KOPT-K1 (cell line): ENCODE data around the gene WSCD2.

ENCODE experiments used
- H3K27ac ChIP-seq: fragments of 200-600 bp; sonication (generic); 2 replicates; pipeline ENCODE4 v1.5.1; 2016; ENCODE audit warnings: antibody characterized with exemption, mild to moderate bottlenecking, low read depth, low read length; ENCODE audit not compliant: poor library complexity, severe bottlenecking
- H3K36me3 ChIP-seq: fragments of 200-600 bp; sonication (generic); 2 replicates; pipeline ENCODE4 v1.5.1; 2017; ENCODE audit warnings: antibody characterized with exemption, mild to moderate bottlenecking, low read length, moderate library complexity; ENCODE audit not compliant: insufficient read depth
- H3K9me3 ChIP-seq: fragments of 200-600 bp; sonication (generic); 2 replicates; pipeline ENCODE4 v1.5.1; 2017; ENCODE audit warnings: antibody characterized with exemption, low read length, mild to moderate bottlenecking; ENCODE audit not compliant: insufficient read depth, poor library complexity, severe bottlenecking

The WSCD2 gene

GRCh38 chr12:108179305-108179704, 50.2 kb downstream of the WSCD2 start:
- H3K27ac ChIP-seq, result no peak overlapping the region
- H3K36me3 ChIP-seq, result no peaks in the 10 kb centered on the region
- peaks cover 6% of the 10 kb centered on the region for H3K9me3 ChIP-seq

GRCh38 chr12:108180255-108181094, 51.4 kb downstream of the WSCD2 start:
- no peak overlapping the region for H3K27ac ChIP-seq

DNA sequence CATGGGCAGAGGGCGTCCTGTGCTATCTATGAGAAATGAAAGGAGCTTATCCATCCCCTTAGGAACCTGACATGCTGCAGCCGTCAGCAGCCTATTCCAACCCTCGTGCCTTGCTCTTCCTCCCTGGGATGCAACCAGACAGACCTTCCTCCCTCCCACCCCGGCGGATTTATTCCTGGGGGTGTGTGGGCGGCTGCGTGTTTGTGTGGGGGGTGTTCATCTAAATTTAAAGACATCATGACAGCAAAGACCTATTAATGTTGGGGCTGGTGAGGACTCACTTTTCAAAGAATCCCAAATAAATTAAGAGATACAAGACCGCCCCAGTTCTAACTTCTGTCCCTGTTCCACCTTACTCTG, 52.0 kb downstream of the WSCD2 start:
- Histone ChIP-seq H3K9me3 (peaks cover 6% of the 10 kb centered on the region), H3K36me3 (no peaks in the 10 kb centered on the region), H3K27ac (no peak overlapping the region)

More at GRCh38 chr12:108180255-108181094, 51.4 kb downstream of the WSCD2 start:
- no peaks in the 10 kb centered on the region for H3K36me3 ChIP-seq
- peaks cover 6% of the 10 kb centered on the region for H3K9me3 ChIP-seq

- H3K9me3 ChIP-seq, result peaks cover 6% of the 10 kb centered on the region
- H3K27ac ChIP-seq, result no peak overlapping the region
- no peaks in the 10 kb centered on the region for H3K36me3 ChIP-seq
Observed at GRCh38 chr12:108182096-108182495, 53.0 kb downstream of the WSCD2 start.

- no peaks in the 10 kb centered on the region for H3K9me3 ChIP-seq
- H3K36me3 ChIP-seq, result no peaks in the 10 kb centered on the region
- H3K27ac ChIP-seq, result no peak overlapping the region
Observed at GRCh38 chr12:108185002-108185401, 55.9 kb downstream of the WSCD2 start.

DNA sequence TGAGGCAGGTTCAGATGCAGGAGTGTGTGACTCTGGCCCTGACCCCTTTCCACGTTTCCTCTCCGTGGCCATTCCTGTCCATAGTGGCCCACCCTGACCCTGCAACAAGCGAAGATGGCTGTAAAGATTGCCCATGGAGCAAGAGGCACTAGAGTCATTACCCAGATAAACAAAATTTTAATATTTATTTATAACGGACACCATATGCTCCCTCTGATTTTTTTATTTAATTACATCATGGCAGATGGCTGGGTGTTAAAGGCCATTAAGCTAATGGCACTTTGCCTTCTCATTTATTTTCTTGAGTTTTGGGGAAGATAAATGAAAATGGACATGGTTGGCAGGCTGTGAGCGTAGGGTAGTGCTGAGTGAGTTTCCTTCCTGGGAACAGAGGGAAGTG, 58.7 kb downstream of the WSCD2 start:
- H3K27ac ChIP-seq, result no peak overlapping the region
- H3K9me3 ChIP-seq, result no peaks in the 10 kb centered on the region
- H3K36me3 ChIP-seq, result no peaks in the 10 kb centered on the region

- H3K27ac ChIP-seq, result no peak overlapping the region
- no peaks in the 10 kb centered on the region for H3K36me3 ChIP-seq
- no peaks in the 10 kb centered on the region for H3K9me3 ChIP-seq
Observed at GRCh38 chr12:108190529-108190928, 61.4 kb downstream of the WSCD2 start.

- Histone ChIP-seq H3K36me3 (no peaks in the 10 kb centered on the region), H3K9me3 (no peaks in the 10 kb centered on the region), H3K27ac (no peak overlapping the region)
Observed at GRCh38 chr12:108191086-108191485, 62.0 kb downstream of the WSCD2 start.

- Histone ChIP-seq H3K27ac (no peak overlapping the region), H3K9me3 (no peaks in the 10 kb centered on the region), H3K36me3 (no peaks in the 10 kb centered on the region)
Observed at GRCh38 chr12:108191938-108192337, 62.9 kb downstream of the WSCD2 start.

- no peaks in the 10 kb centered on the region for H3K9me3 ChIP-seq
- H3K27ac ChIP-seq, result no peak overlapping the region
- no peaks in the 10 kb centered on the region for H3K36me3 ChIP-seq
Observed at GRCh38 chr12:108193493-108193892, 64.4 kb downstream of the WSCD2 start.

DNA sequence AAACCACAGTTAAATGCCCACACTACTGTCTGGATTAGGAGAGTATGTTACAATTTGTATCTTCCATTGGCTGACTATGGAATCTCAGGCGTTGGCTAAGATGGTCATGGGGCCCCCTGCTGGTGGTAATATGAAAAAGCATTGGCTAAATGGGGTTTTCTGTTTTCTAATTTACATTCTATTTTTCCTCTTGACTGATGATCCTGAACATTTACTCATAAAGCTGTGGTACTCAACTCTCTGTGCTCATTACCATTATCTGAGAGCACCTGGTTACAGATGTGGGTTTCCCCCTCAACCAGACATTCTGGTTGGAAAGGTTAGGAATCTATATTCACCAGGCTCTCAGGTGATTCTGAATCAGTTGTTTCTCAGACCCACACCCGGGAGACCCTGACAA, 64.8 kb downstream of the WSCD2 start:
- Histone ChIP-seq H3K9me3 (no peaks in the 10 kb centered on the region), H3K36me3 (no peaks in the 10 kb centered on the region), H3K27ac (no peak overlapping the region)

GRCh38 chr12:108194585-108194984, 65.5 kb downstream of the WSCD2 start:
- Histone ChIP-seq H3K27ac (no peak overlapping the region), H3K9me3 (no peaks in the 10 kb centered on the region), H3K36me3 (no peaks in the 10 kb centered on the region)

GRCh38 chr12:108196319-108196718, 67.2 kb downstream of the WSCD2 start:
- Histone ChIP-seq H3K27ac (no peak overlapping the region), H3K36me3 (no peaks in the 10 kb centered on the region), H3K9me3 (no peaks in the 10 kb centered on the region)

DNA sequence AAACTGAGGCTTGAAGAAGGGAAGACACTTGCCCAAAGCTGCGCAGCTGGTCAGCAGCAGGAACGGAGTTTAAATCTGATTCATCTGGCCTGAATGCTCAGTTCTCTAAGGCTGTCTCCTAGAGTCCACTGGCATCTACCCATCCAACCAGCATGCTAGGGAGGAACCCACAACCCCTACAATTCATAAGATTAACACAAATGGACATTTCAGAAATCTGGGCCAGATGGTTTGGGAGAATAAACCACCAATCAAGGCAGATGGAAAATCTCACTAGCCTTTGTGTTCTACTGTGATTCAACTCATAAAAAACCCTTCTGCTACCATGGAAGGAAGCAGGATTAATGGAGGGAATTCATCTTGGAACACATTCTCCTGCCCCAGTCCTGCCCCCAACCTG, 67.8 kb downstream of the WSCD2 start:
- Histone ChIP-seq H3K9me3 (no peaks in the 10 kb centered on the region), H3K36me3 (no peaks in the 10 kb centered on the region), H3K27ac (no peak overlapping the region)

DNA sequence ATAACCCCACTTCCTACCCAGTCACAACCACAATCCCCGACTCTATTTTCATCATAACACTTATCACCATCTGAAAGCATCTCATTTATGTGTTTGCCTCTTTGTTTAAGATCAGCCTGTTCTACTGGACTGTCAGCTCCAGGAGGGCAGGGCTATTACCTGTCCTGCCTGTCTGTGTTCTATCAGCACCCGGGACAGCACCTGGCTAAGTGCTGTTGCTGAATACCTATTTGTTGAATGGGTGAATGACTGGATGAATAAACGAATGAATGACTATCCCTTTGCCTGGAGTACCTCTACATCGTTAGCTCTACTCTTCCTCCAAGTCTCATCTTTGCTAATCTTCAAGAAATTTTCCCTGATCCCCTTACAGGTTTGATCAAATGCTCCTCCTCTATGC, 69.0 kb downstream of the WSCD2 start:
- Histone ChIP-seq H3K9me3 (no peaks in the 10 kb centered on the region), H3K27ac (no peak overlapping the region), H3K36me3 (no peaks in the 10 kb centered on the region)

DNA sequence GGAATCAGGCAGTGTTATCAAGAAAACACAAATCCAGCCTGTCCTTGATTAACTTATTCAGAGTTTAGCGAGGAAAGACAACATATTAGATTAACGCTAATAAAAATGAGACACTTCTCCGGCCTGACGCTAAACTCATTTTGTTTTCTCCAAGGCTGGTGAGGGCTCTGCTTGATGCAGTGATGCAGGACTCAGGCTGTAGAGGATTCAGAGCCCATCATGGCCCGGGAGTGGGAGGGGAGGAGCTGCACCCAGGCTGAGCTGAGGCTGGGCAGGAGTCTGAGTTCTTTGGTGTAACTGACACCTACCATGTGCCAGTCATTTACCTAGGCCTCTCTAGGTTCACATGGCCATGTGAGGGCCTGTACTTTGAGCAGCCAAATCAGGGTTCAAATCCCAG, 70.0 kb downstream of the WSCD2 start:
- no peaks in the 10 kb centered on the region for H3K36me3 ChIP-seq
- H3K9me3 ChIP-seq, result no peaks in the 10 kb centered on the region
- no peak overlapping the region for H3K27ac ChIP-seq
